ENCODE data around the gene CHN1.
A peak's percentile ranks its signal among the peaks of the same experiment; 100 is the strongest.

Gene CHN1

GRCh38 chr2:174750923-174751441 is 254.2 kb downstream of the CHN1 start:
- no peak for TF ChIP-seq CTCF (IDR thresholded peaks at IDR 0.05; ENCODE audit: low read depth, low read length)
- no peak overlapping the region for H3K4me3 ChIP-seq (ENCODE audit: low read depth, low read length)
- no peak for DNase-seq (ENCODE audit: low read depth, low spot score)
- in situ Hi-C loops (cut with HindIII; ENCODE audit: low sequenced_read_pairs): no loop called here

GRCh38 chr2:174749793-174750192 is 255.4 kb downstream of the CHN1 start:
- in situ Hi-C loops (cut with HindIII; ENCODE audit: low sequenced_read_pairs): no loop called here
- no peak overlapping the region for H3K4me3 ChIP-seq (ENCODE audit: low read depth, low read length)
- TF ChIP-seq CTCF (IDR thresholded peaks at IDR 0.05; ENCODE audit: low read depth, low read length): no peak
- DNase-seq (ENCODE audit: low read depth, low spot score): no peak

GRCh38 chr2:174748948-174749347 is 256.2 kb downstream of the CHN1 start:
- in situ Hi-C loops (cut with HindIII; ENCODE audit: low sequenced_read_pairs): no loop called here
- H3K4me3 ChIP-seq (ENCODE audit: low read depth, low read length): no peak overlapping the region
- peak; percentile 75 for TF ChIP-seq CTCF (IDR thresholded peaks at IDR 0.05; ENCODE audit: low read depth, low read length)
- peak; percentile 59 for DNase-seq (ENCODE audit: low read depth, low spot score)
